Mesendoderm (in vitro differentiated cells): ENCODE measurements around the gene GMDS.

Source experiments
- DNase-seq: peaks from one replicate; pipeline ENCODE4 v3.0.0; 2013
- H2AK5ac ChIP-seq: 2 replicates; pipeline ENCODE4 v1.6.1; 2013; ENCODE audit warnings: low read length, inconsistent platforms
- H2BK120ac ChIP-seq: 2 replicates; pipeline ENCODE4 v1.6.1; 2013; ENCODE audit warnings: low read depth, mild to moderate bottlenecking, low read length, moderate library complexity, mixed read lengths
- H2BK15ac ChIP-seq: replicated peaks from 2 replicates; pipeline ENCODE4 v1.6.1; 2013; ENCODE audit warnings: low read depth, mild to moderate bottlenecking, moderate library complexity
- H2BK5ac ChIP-seq: 2 replicates; pipeline ENCODE4 v1.6.1; 2013; ENCODE audit warnings: low read length, inconsistent platforms
- H3K18ac ChIP-seq: 2 replicates; pipeline ENCODE4 v1.6.1; 2013; ENCODE audit warnings: mild to moderate bottlenecking, low read length, mixed read lengths
- H3K23ac ChIP-seq: one replicate; pipeline ENCODE4 v1.6.1; 2013; ENCODE audit warnings: low read length
- H3K27ac ChIP-seq: 2 replicates; pipeline ENCODE4 v1.5.1; 2013; ENCODE audit warnings: low read depth, mild to moderate bottlenecking, inconsistent platforms, low read length, moderate library complexity
- H3K27me3 ChIP-seq: 2 replicates; pipeline ENCODE4 v1.6.1; 2013; ENCODE audit warnings: low read length, control low read depth, mild to moderate bottlenecking, inconsistent platforms; ENCODE audit not compliant: insufficient read depth, poor library complexity
- H3K36me3 ChIP-seq: 2 replicates; pipeline ENCODE4 v1.6.1; 2013; ENCODE audit warnings: low read length, inconsistent platforms; ENCODE audit not compliant: control insufficient read depth, insufficient read depth
- H3K4ac ChIP-seq: one replicate; pipeline ENCODE4 v1.6.1; 2013; ENCODE audit warnings: low read depth, mild to moderate bottlenecking, low read length, moderate library complexity
- H3K4me1 ChIP-seq: 2 replicates; pipeline ENCODE4 v1.6.1; 2013; ENCODE audit warnings: low read depth, low read length, inconsistent platforms; ENCODE audit not compliant: control insufficient read depth
- H3K4me2 ChIP-seq: 2 replicates; pipeline ENCODE4 v1.6.1; 2013; ENCODE audit warnings: low read length
- H3K4me3 ChIP-seq: 2 replicates; pipeline ENCODE4 v1.5.1; 2013; ENCODE audit warnings: mild to moderate bottlenecking, low read length
- H3K56ac ChIP-seq: one replicate; pipeline ENCODE4 v1.6.1; 2013; ENCODE audit warnings: low read length
- H3K79me1 ChIP-seq: 2 replicates; pipeline ENCODE4 v1.6.1; 2013; ENCODE audit warnings: low read length, inconsistent platforms
- H3K79me2 ChIP-seq: 2 replicates; pipeline ENCODE4 v1.6.1; 2013; ENCODE audit warnings: mild to moderate bottlenecking, low read length; ENCODE audit not compliant: control insufficient read depth, insufficient read depth
- H3K9ac ChIP-seq: 2 replicates; pipeline ENCODE4 v1.6.1; 2013; ENCODE audit warnings: low read length, inconsistent platforms
- H4K5ac ChIP-seq: one replicate; pipeline ENCODE4 v1.6.1; 2013; ENCODE audit warnings: low read length
- H4K8ac ChIP-seq: one replicate; pipeline ENCODE4 v1.6.1; 2013; ENCODE audit warnings: low read depth, mild to moderate bottlenecking, control low read depth, low read length, moderate library complexity
- WGBS: extraction: QIAGEN DNeasy Blood & Tissue Kit; methylation state at CpG from one replicate; pipeline ENCODE4 v1.1.7; 2013; ENCODE audit warnings: low lambda C conversion rate, missing lambda C conversion rate; ENCODE audit not compliant: insufficient coverage; ENCODE audit errors: extremely low coverage; 5-methylcytosine and 5-hydroxymethylcytosine counted together

Gene GMDS

DNA sequence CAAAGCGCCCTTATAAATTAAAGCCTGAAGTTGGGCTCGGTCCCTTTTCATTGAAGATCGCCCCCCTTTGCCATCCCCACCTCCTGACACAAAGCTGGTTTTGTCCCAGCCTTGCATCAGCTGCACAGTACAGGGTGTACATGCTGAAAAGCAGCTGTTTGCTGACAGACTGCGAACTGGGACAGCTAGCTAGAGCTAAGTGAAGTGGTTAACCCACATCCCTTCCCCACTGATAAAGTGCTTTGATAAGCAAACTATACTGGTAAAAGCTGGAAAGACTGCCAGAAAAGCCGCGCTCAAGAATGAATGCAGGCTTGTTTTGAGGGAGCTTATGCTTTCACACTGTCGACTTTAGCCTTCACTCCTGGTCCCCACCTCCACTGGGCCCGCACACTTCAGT is 207.3 kb downstream of the GMDS start:
- Histone ChIP-seq H2BK5ac (no peak overlapping the region), H3K18ac (no peak overlapping the region), H3K79me2 (no peaks in the 10 kb centered on the region), H3K27ac (no peak overlapping the region), H3K79me1 (no peaks in the 10 kb centered on the region), H2BK120ac (no peak overlapping the region), H3K36me3 (no peaks in the 10 kb centered on the region), H3K27me3 (no peaks in the 10 kb centered on the region), H3K4me1 (no peaks in the 10 kb centered on the region), H2AK5ac (no peak overlapping the region), H3K56ac (no peak overlapping the region), H3K4me2 (no peak overlapping the region), H3K4ac (no peak overlapping the region), H4K8ac (no peak overlapping the region), H4K5ac (no peak overlapping the region), H3K23ac (no peak overlapping the region), H3K4me3 (no peak overlapping the region), H3K9ac (no peak overlapping the region), H2BK15ac (no peak overlapping the region)
- no peak for DNase-seq
- WGBS, result no CpG with 5 or more reads among the region's 8 CpGs

DNA sequence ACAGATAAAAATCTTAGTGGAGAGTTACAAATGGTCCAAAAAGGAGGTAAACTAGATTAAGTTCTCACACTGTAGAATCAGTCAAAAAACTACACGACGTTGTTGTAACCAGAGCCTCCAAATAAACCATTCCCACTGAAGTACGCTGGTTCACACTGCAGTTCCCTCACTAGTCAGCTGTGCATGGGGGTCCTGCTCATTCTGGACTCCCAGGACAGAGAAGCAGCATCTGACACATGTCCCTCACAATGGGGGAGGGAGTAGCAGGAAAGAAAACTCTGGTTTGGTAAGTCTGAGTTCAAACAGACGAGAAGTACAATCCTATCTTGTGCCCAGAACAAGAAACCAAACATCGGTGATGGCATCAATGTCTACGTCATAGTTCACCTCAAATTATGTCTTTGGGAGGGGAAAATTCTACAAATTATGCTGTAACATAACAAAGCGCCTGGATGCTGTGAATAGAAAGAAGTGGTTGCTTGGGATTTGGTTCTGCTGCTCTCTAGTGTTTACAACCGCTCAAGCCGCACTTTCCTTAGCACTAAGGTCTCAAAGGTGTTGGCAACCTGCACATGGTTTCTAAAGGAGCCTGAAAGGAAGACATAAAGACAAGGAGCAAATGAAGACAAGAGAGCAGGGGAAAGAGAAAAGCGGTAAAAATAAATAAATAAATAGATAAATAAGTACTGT is 208.0 kb downstream of the GMDS start:
- H3K27me3 ChIP-seq, result no peaks in the 10 kb centered on the region
- H2BK120ac ChIP-seq, result no peak overlapping the region
- no peak overlapping the region for H2AK5ac ChIP-seq
- no peak overlapping the region for H3K18ac ChIP-seq
- H3K4ac ChIP-seq, result no peak overlapping the region
- no peak overlapping the region for H3K56ac ChIP-seq
- no peaks in the 10 kb centered on the region for H3K79me2 ChIP-seq
- no peak overlapping the region for H4K8ac ChIP-seq
- no peak overlapping the region for H3K27ac ChIP-seq
- no peaks in the 10 kb centered on the region for H3K36me3 ChIP-seq
- no peak overlapping the region for H3K4me3 ChIP-seq
- H4K5ac ChIP-seq, result no peak overlapping the region
- no peak overlapping the region for H3K23ac ChIP-seq
- H3K79me1 ChIP-seq, result no peaks in the 10 kb centered on the region
- H2BK5ac ChIP-seq, result no peak overlapping the region
- H3K4me2 ChIP-seq, result no peak overlapping the region
- DNase-seq, result peak; percentile 44
- no peaks in the 10 kb centered on the region for H3K4me1 ChIP-seq
- no peak overlapping the region for H2BK15ac ChIP-seq
- no peak overlapping the region for H3K9ac ChIP-seq
- no CpG with 5 or more reads among the region's 10 CpGs for WGBS

DNA sequence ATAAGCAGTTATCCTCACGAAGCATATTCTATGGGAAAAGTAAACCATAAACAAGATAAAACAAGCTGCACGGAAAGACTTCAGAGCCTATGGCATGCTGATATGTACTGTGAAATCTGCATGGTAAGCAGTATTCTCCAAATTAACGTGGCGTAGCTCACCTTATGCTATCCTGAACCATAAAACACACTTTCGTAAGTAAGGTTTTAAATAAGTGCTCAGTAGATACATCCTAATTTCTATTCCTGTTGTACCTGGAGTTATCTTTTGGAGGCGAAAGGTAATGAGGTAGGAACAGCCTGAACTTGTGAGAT is 208.7 kb downstream of the GMDS start:
- Histone ChIP-seq H3K4me3 (no peak overlapping the region), H3K56ac (no peak overlapping the region), H4K5ac (no peak overlapping the region), H3K9ac (no peak overlapping the region), H3K27me3 (no peaks in the 10 kb centered on the region), H2AK5ac (no peak overlapping the region), H3K36me3 (no peaks in the 10 kb centered on the region), H2BK120ac (no peak overlapping the region), H3K23ac (no peak overlapping the region), H3K79me2 (no peaks in the 10 kb centered on the region), H3K18ac (no peak overlapping the region), H3K79me1 (no peaks in the 10 kb centered on the region), H3K4ac (no peak overlapping the region), H4K8ac (no peak overlapping the region), H3K4me1 (no peaks in the 10 kb centered on the region), H3K4me2 (no peak overlapping the region), H2BK15ac (no peak overlapping the region), H2BK5ac (no peak overlapping the region), H3K27ac (no peak overlapping the region)
- WGBS, result no CpG with 5 or more reads among the region's 6 CpGs
- no peak for DNase-seq

DNA sequence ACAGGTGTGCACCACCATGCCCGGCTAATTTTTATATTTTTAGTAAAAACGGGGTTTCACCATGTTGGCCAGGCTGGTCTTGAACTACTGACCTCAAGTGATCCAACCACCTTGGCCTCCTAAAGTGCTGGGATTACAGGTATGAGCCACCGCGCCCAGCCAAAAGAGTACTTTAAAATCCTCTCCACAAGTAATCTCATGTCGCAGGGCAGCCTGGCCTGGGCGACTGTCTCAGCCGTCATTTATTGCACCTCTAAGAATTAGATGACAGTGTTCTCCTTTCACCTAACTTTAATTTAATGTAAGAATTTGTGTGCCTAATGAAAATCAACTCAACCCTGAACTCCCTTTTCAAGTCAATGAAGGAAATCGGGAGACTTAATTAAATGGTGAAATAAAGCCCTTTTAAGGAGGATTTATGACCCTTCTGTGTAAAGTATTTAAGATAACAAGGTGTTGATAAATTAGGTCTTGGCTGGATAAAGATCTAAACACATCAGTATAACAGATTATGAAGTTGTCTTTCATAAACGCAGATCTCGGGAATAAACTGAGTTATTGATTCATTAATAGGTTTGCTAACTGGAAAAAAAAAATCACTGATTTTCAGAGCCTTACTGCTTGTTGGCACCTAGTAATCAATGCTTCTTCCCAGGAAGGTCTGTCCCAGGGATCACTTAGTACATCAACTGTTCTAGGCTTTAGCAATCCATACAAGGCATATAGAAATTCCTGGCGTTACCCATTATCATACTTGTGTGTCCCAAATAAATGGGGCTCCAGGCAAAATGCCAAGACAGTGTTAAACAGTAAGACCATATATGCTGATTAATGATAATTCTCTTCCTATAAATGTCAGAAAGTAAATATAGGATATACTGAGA is 209.3 kb downstream of the GMDS start:
- no CpG with 5 or more reads among the region's 11 CpGs for WGBS
- DNase-seq, result no peak
- Histone ChIP-seq H3K4me3 (no peak overlapping the region), H3K79me1 (no peaks in the 10 kb centered on the region), H2AK5ac (no peak overlapping the region), H4K5ac (no peak overlapping the region), H3K4ac (no peak overlapping the region), H3K27me3 (no peaks in the 10 kb centered on the region), H3K56ac (no peak overlapping the region), H3K27ac (no peak overlapping the region), H2BK5ac (no peak overlapping the region), H3K4me1 (no peaks in the 10 kb centered on the region), H3K79me2 (no peaks in the 10 kb centered on the region), H3K23ac (no peak overlapping the region), H3K9ac (no peak overlapping the region), H3K18ac (no peak overlapping the region), H2BK120ac (no peak overlapping the region), H4K8ac (no peak overlapping the region), H2BK15ac (no peak overlapping the region), H3K4me2 (no peak overlapping the region), H3K36me3 (no peaks in the 10 kb centered on the region)

DNA sequence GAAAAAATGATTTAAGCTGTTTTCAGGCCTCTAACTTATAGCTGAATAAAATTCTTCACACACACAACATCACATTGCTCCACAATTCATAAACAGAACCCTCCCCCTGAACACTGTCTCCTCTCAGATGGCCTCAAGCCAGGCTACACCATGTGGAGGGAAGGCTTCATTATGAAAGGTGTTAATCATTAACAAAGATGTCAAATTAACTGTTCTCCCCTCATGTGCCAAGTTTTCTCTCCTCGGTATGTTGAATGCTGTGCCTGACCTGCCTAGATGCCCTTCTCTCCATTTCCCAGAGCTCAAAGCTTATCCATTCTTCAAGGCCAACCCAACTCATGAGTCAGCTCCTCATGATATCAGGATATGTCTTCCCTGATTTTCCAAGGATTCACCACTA is 210.4 kb downstream of the GMDS start:
- Histone ChIP-seq H3K36me3 (no peaks in the 10 kb centered on the region), H4K5ac (no peak overlapping the region), H3K18ac (no peak overlapping the region), H2BK120ac (no peak overlapping the region), H3K4me3 (no peak overlapping the region), H3K23ac (no peak overlapping the region), H3K56ac (no peak overlapping the region), H2BK15ac (no peak overlapping the region), H4K8ac (no peak overlapping the region), H3K27ac (no peak overlapping the region), H2AK5ac (no peak overlapping the region), H3K79me1 (no peaks in the 10 kb centered on the region), H3K9ac (no peak overlapping the region), H3K4ac (no peak overlapping the region), H3K4me2 (no peak overlapping the region), H2BK5ac (no peak overlapping the region), H3K27me3 (no peaks in the 10 kb centered on the region), H3K79me2 (no peaks in the 10 kb centered on the region), H3K4me1 (no peaks in the 10 kb centered on the region)
- no CpG with 5 or more reads among the region's 1 CpG for WGBS
- no peak for DNase-seq
